Lower lobe of right lung (tissue), 2 donors: ENCODE measurements around the gene RETREG2. TPM values are rescaled to one million over a fixed set of nuclear protein-coding genes. Genes with fewer than 3 reads are reported as not detected.

Experiments used
- ATAC-seq, 2 donors: fragments of 200-7000 bp; cut with Tn5 transposase; one replicate each; pipeline ENCODE4 v1.9.1; 2020 to 2022; ENCODE audit warnings: mild to moderate bottlenecking in 2 of 2, moderate library complexity in 2 of 2
- DNase-seq: peaks from one replicate; pipeline ENCODE4 v3.0.0-alpha.2; 2020
- H3K27ac ChIP-seq: fragments of 200-600 bp; one replicate; pipeline ENCODE4 v1.8.0; 2022
- H3K27me3 ChIP-seq: fragments of 200-600 bp; one replicate; pipeline ENCODE4 v1.8.0; 2022; ENCODE audit warnings: low read depth
- H3K36me3 ChIP-seq: fragments of 200-600 bp; one replicate; pipeline ENCODE4 v1.8.0; 2022; ENCODE audit warnings: mild to moderate bottlenecking
- H3K4me1 ChIP-seq: fragments of 200-600 bp; one replicate; pipeline ENCODE4 v1.8.0; 2022
- H3K4me3 ChIP-seq: fragments of 200-600 bp; one replicate; pipeline ENCODE4 v1.8.0; 2022; ENCODE audit warnings: mild to moderate bottlenecking
- H3K9me3 ChIP-seq: fragments of 200-600 bp; one replicate; pipeline ENCODE4 v1.8.0; 2022
- CTCF ChIP-seq: fragments of 200-600 bp; IDR thresholded peaks from one replicate; pipeline ENCODE4 v1.8.0; 2022; ENCODE audit warnings: antibody characterized with exemption, mild to moderate bottlenecking
- intact Hi-C: fragments of 100-400 bp; cut with DNase I; formaldehyde crosslinking; loops from one replicate; pipeline ENCODE4 v1.11.0; 2022
- total RNA-seq: library from RNA; stranded (reverse); fragmentation: NEBNext Ultra II Directional; extraction: Animal tissue kit (Norgen Biotek cat#: 25700); gene quantifications from one replicate; pipeline ENCODE4 v1.2.1, GENCODE V29; 2021
- donor health status: DM: no; HTN: yes; CAD: no; lungs with severe emphysema.

Gene RETREG2
- total RNA-seq, 1 donor from 2014 or later = 82.3 TPM

GRCh38 chr2:219133976-219134375, 44.1 kb upstream of the RETREG2 start:
- TF ChIP-seq CTCF = no peak
- peaks cover 8% of the 10 kb centered on the region for H3K4me1 ChIP-seq
- peaks cover 6% of the 10 kb centered on the region for H3K36me3 ChIP-seq
- H3K9me3 ChIP-seq = no peaks in the 10 kb centered on the region
- H3K27ac ChIP-seq = no peak overlapping the region
- intact Hi-C loops = no loop called here
- no peak for DNase-seq
- no peaks in the 10 kb centered on the region for H3K27me3 ChIP-seq
- no peak for ATAC-seq
- H3K4me3 ChIP-seq = no peak overlapping the region

GRCh38 chr2:219140722-219141121, 37.4 kb upstream of the RETREG2 start:
- no peak for ATAC-seq
- H3K27ac ChIP-seq = no peak overlapping the region
- H3K4me1 ChIP-seq = no peaks in the 10 kb centered on the region
- no peak for TF ChIP-seq CTCF
- DNase-seq = no peak
- intact Hi-C loops = loop anchor here (10.0 kb wide), 1 partner anchor 86 kb away; no protein-coding TSS in a partner anchor
- peaks cover 47% of the 10 kb centered on the region for H3K36me3 ChIP-seq
- no peak overlapping the region for H3K4me3 ChIP-seq
- no peaks in the 10 kb centered on the region for H3K9me3 ChIP-seq
- no peaks in the 10 kb centered on the region for H3K27me3 ChIP-seq

- no peak for TF ChIP-seq CTCF
- no peak for DNase-seq
- H3K27me3 ChIP-seq = no peaks in the 10 kb centered on the region
- intact Hi-C loops = loop anchor here (10.0 kb wide), 1 partner anchor 88 kb away; no protein-coding TSS in a partner anchor
- H3K4me3 ChIP-seq = no peak overlapping the region
- H3K27ac ChIP-seq = no peak overlapping the region
- H3K36me3 ChIP-seq = peaks cover 63% of the 10 kb centered on the region
- no peaks in the 10 kb centered on the region for H3K9me3 ChIP-seq
- ATAC-seq = peak in 1 of 2 donors; percentile 13
- no peaks in the 10 kb centered on the region for H3K4me1 ChIP-seq
Measured at GRCh38 chr2:219142329-219142728, 35.7 kb upstream of the RETREG2 start.

- Histone ChIP-seq H3K4me1 (peaks cover 9% of the 10 kb centered on the region), H3K9me3 (no peaks in the 10 kb centered on the region), H3K36me3 (peaks cover 68% of the 10 kb centered on the region), H3K27me3 (no peaks in the 10 kb centered on the region), H3K27ac (no peak overlapping the region), H3K4me3 (no peak overlapping the region)
- TF ChIP-seq CTCF = no peak
- DNase-seq (no peak), ATAC-seq (no peak)
- intact Hi-C loops = loop anchor here (10.0 kb wide), 1 partner anchor 95 kb away; no protein-coding TSS in a partner anchor
Measured at GRCh38 chr2:219149667-219150066, 28.4 kb upstream of the RETREG2 start.

GRCh38 chr2:219155054-219155644, 22.9 kb upstream of the RETREG2 start:
- peaks cover 54% of the 10 kb centered on the region for H3K36me3 ChIP-seq
- no peaks in the 10 kb centered on the region for H3K27me3 ChIP-seq
- H3K9me3 ChIP-seq = no peaks in the 10 kb centered on the region
- H3K4me1 ChIP-seq = peaks cover 6% of the 10 kb centered on the region
- no peak overlapping the region for H3K4me3 ChIP-seq
- intact Hi-C loops = no loop called here
- H3K27ac ChIP-seq = no peak overlapping the region
- peak; percentile 63 for TF ChIP-seq CTCF
- DNase-seq = no peak
- ATAC-seq = peak; percentile 45 to 65
